Stimulated activated memory B cell treated with anti-CD40 and anti-IgM and Interleukin-4, amounts not matched to agents 10 μg/mL and 1 μg/mL and 100 μg/mL, for 72 hours (primary cell): ENCODE results near the gene SPINK5.

ENCODE experiments used
- ATAC-seq: fragments of 150-1000 bp; cut with Tn5 transposase; 2 replicates; pipeline ENCODE4 v1.10.0; 2021
- H3K27ac Mint-ChIP-seq: one replicate; pipeline ENCODE4 v1.8.0; 2022; ENCODE audit warnings: mild to moderate bottlenecking, mixed read lengths
- H3K27me3 Mint-ChIP-seq: one replicate; pipeline ENCODE4 v1.8.0; 2022; ENCODE audit warnings: mixed read lengths
- H3K36me3 Mint-ChIP-seq: one replicate; pipeline ENCODE4 v1.8.0; 2022; ENCODE audit warnings: mixed read lengths
- H3K4me1 Mint-ChIP-seq: one replicate; pipeline ENCODE4 v1.8.0; 2022; ENCODE audit warnings: mixed read lengths
- H3K4me3 Mint-ChIP-seq: one replicate; pipeline ENCODE4 v1.8.0; 2022; ENCODE audit warnings: mild to moderate bottlenecking, moderate library complexity, mixed read lengths
- H3K9me3 Mint-ChIP-seq: one replicate; pipeline ENCODE4 v1.8.0; 2022; ENCODE audit warnings: mixed read lengths

SPINK5 gene

GRCh38 chr5:148141645-148142044 lies 77.9 kb downstream of the SPINK5 start:
- Mint-ChIP-seq H3K4me3 (no peak overlapping the region), H3K36me3 (no peaks in the 10 kb centered on the region), H3K9me3 (peaks cover 4% of the 10 kb centered on the region)

GRCh38 chr5:148145916-148146315 lies 82.1 kb downstream of the SPINK5 start:
- Mint-ChIP-seq H3K36me3 (no peaks in the 10 kb centered on the region), H3K27ac (no peak overlapping the region), H3K4me3 (no peak overlapping the region), H3K27me3 (no peaks in the 10 kb centered on the region), H3K4me1 (no peaks in the 10 kb centered on the region), H3K9me3 (peaks cover 4% of the 10 kb centered on the region)
- ATAC-seq, result no peak

More at GRCh38 chr5:148141645-148142044, 77.9 kb downstream of the SPINK5 start:
- Mint-ChIP-seq H3K4me1 (no peaks in the 10 kb centered on the region), H3K27me3 (no peaks in the 10 kb centered on the region), H3K27ac (no peak overlapping the region)
- ATAC-seq, result no peak

GRCh38 chr5:148146487-148146886 lies 82.7 kb downstream of the SPINK5 start:
- Mint-ChIP-seq H3K27me3 (no peaks in the 10 kb centered on the region), H3K36me3 (no peaks in the 10 kb centered on the region), H3K27ac (no peak overlapping the region), H3K4me1 (no peaks in the 10 kb centered on the region), H3K4me3 (no peak overlapping the region), H3K9me3 (peaks cover 4% of the 10 kb centered on the region)
- ATAC-seq, result no peak

- H3K27me3 Mint-ChIP-seq, result no peaks in the 10 kb centered on the region
- H3K4me1 Mint-ChIP-seq, result no peaks in the 10 kb centered on the region
- peaks cover 4% of the 10 kb centered on the region for H3K9me3 Mint-ChIP-seq
- H3K27ac Mint-ChIP-seq, result no peak overlapping the region
- H3K4me3 Mint-ChIP-seq, result no peak overlapping the region
- no peaks in the 10 kb centered on the region for H3K36me3 Mint-ChIP-seq
- ATAC-seq, result no peak
Measured at GRCh38 chr5:148147415-148147814, 83.6 kb downstream of the SPINK5 start.

- Mint-ChIP-seq H3K27me3 (no peaks in the 10 kb centered on the region), H3K27ac (no peak overlapping the region), H3K9me3 (peaks cover 11% of the 10 kb centered on the region), H3K36me3 (no peaks in the 10 kb centered on the region), H3K4me3 (no peak overlapping the region), H3K4me1 (no peaks in the 10 kb centered on the region)
- ATAC-seq, result no peak
Measured at GRCh38 chr5:148151872-148152271, 88.1 kb downstream of the SPINK5 start.

GRCh38 chr5:148152781-148153180 lies 89.0 kb downstream of the SPINK5 start:
- no peaks in the 10 kb centered on the region for H3K36me3 Mint-ChIP-seq
- peaks cover 11% of the 10 kb centered on the region for H3K9me3 Mint-ChIP-seq
- no peak overlapping the region for H3K4me3 Mint-ChIP-seq
- no peak for ATAC-seq
- no peaks in the 10 kb centered on the region for H3K27me3 Mint-ChIP-seq
- no peaks in the 10 kb centered on the region for H3K4me1 Mint-ChIP-seq
- no peak overlapping the region for H3K27ac Mint-ChIP-seq

- no peaks in the 10 kb centered on the region for H3K36me3 Mint-ChIP-seq
- no peaks in the 10 kb centered on the region for H3K4me1 Mint-ChIP-seq
Measured at GRCh38 chr5:148156609-148157008, 92.8 kb downstream of the SPINK5 start.

GRCh38 chr5:148162038-148162437 lies 98.3 kb downstream of the SPINK5 start:
- no peaks in the 10 kb centered on the region for H3K4me1 Mint-ChIP-seq
- no peaks in the 10 kb centered on the region for H3K36me3 Mint-ChIP-seq
- H3K27me3 Mint-ChIP-seq, result no peaks in the 10 kb centered on the region
- no peak overlapping the region for H3K27ac Mint-ChIP-seq
- no peak for ATAC-seq
- H3K9me3 Mint-ChIP-seq, result no peaks in the 10 kb centered on the region
- no peak overlapping the region for H3K4me3 Mint-ChIP-seq

More at GRCh38 chr5:148156609-148157008, 92.8 kb downstream of the SPINK5 start:
- ATAC-seq, result no peak
- Mint-ChIP-seq H3K27ac (no peak overlapping the region), H3K9me3 (peaks cover 11% of the 10 kb centered on the region), H3K27me3 (no peaks in the 10 kb centered on the region), H3K4me3 (no peak overlapping the region)

- H3K27ac Mint-ChIP-seq, result no peak overlapping the region
- H3K4me1 Mint-ChIP-seq, result no peaks in the 10 kb centered on the region
- H3K9me3 Mint-ChIP-seq, result no peaks in the 10 kb centered on the region
- H3K36me3 Mint-ChIP-seq, result no peaks in the 10 kb centered on the region
- H3K27me3 Mint-ChIP-seq, result no peaks in the 10 kb centered on the region
- H3K4me3 Mint-ChIP-seq, result no peak overlapping the region
- no peak for ATAC-seq
Measured at GRCh38 chr5:148163345-148163744, 99.6 kb downstream of the SPINK5 start.

- no peak overlapping the region for H3K4me3 Mint-ChIP-seq
- H3K36me3 Mint-ChIP-seq, result no peaks in the 10 kb centered on the region
- no peaks in the 10 kb centered on the region for H3K27me3 Mint-ChIP-seq
- H3K4me1 Mint-ChIP-seq, result no peaks in the 10 kb centered on the region
- no peak for ATAC-seq
- H3K9me3 Mint-ChIP-seq, result no peaks in the 10 kb centered on the region
- H3K27ac Mint-ChIP-seq, result no peak overlapping the region
Measured at GRCh38 chr5:148166550-148167283, 102.9 kb downstream of the SPINK5 start.

- no peaks in the 10 kb centered on the region for H3K36me3 Mint-ChIP-seq
Measured at GRCh38 chr5:148168246-148168645, 104.5 kb downstream of the SPINK5 start, which contains the start of gene SPINK14. SPINK14 (plus strand) TSS chr5:148168546; CDS start chr5:148169733, 1,187 bp downstream.

GRCh38 chr5:148172377-148172776 lies 108.6 kb downstream of the SPINK5 start:
- no peak for ATAC-seq
- no peaks in the 10 kb centered on the region for H3K9me3 Mint-ChIP-seq
- peaks cover 11% of the 10 kb centered on the region for H3K27me3 Mint-ChIP-seq
- no peak overlapping the region for H3K4me3 Mint-ChIP-seq
- H3K36me3 Mint-ChIP-seq, result no peaks in the 10 kb centered on the region
- H3K4me1 Mint-ChIP-seq, result no peaks in the 10 kb centered on the region
- no peak overlapping the region for H3K27ac Mint-ChIP-seq

More at GRCh38 chr5:148168246-148168645, 104.5 kb downstream of the SPINK5 start, which contains the start of gene SPINK14:
- no peak for ATAC-seq
- Mint-ChIP-seq H3K4me3 (no peak within 1 kb of the TSS), H3K27ac (no peak within 1 kb of the TSS), H3K9me3 (no peaks in the 10 kb centered on the region), H3K4me1 (no peaks in the 10 kb centered on the region), H3K27me3 (peaks cover 11% of the 10 kb centered on the region)

GRCh38 chr5:148176480-148176879 lies 112.7 kb downstream of the SPINK5 start:
- H3K4me3 Mint-ChIP-seq, result no peak overlapping the region
- H3K4me1 Mint-ChIP-seq, result no peaks in the 10 kb centered on the region
- no peak overlapping the region for H3K27ac Mint-ChIP-seq
- H3K27me3 Mint-ChIP-seq, result peaks cover 19% of the 10 kb centered on the region
- no peaks in the 10 kb centered on the region for H3K9me3 Mint-ChIP-seq
- no peak for ATAC-seq
- H3K36me3 Mint-ChIP-seq, result no peaks in the 10 kb centered on the region

GRCh38 chr5:148177207-148177606 lies 113.4 kb downstream of the SPINK5 start:
- Mint-ChIP-seq H3K4me3 (no peak overlapping the region), H3K27me3 (peaks cover 18% of the 10 kb centered on the region), H3K36me3 (no peaks in the 10 kb centered on the region), H3K9me3 (no peaks in the 10 kb centered on the region), H3K27ac (no peak overlapping the region), H3K4me1 (no peaks in the 10 kb centered on the region)
- no peak for ATAC-seq

GRCh38 chr5:148179234-148179824 lies 115.5 kb downstream of the SPINK5 start:
- no peaks in the 10 kb centered on the region for H3K36me3 Mint-ChIP-seq
- no peaks in the 10 kb centered on the region for H3K9me3 Mint-ChIP-seq
- H3K27ac Mint-ChIP-seq, result no peak overlapping the region
- ATAC-seq, result no peak
- peaks cover 8% of the 10 kb centered on the region for H3K27me3 Mint-ChIP-seq
- H3K4me1 Mint-ChIP-seq, result no peaks in the 10 kb centered on the region
- H3K4me3 Mint-ChIP-seq, result no peak overlapping the region
